GM06990 (cell line): ENCODE data around the gene DIAPH3.

ENCODE experiments used
- DNase-seq: peaks from one replicate; pipeline ENCODE4 v3.0.0-alpha.2; 2011; ENCODE audit not compliant: insufficient read length; ENCODE audit errors: extremely low read depth
- H3K27me3 ChIP-seq: replicated peaks from 2 replicates; pipeline ENCODE4 v1.6.0; 2011; ENCODE audit warnings: low read length; ENCODE audit not compliant: control insufficient read depth, insufficient read depth
- H3K36me3 ChIP-seq: 2 replicates; pipeline ENCODE4 v1.5.1; 2011; ENCODE audit warnings: low read length; ENCODE audit not compliant: control insufficient read depth, insufficient read depth
- H3K4me3 ChIP-seq: replicated peaks from 2 replicates; pipeline ENCODE4 v1.5.1; 2011; ENCODE audit warnings: low read depth, mild to moderate bottlenecking, control low read depth, low read length
- TF ChIP-seq, protein P1 (sequence below): IDR thresholded peaks from 2 replicates; pipeline ENCODE4 v1.5.1; 2011; ENCODE audit warnings: low read length, control low read depth, mild to moderate bottlenecking, inconsistent platforms; ENCODE audit not compliant: insufficient read depth, poor library complexity, severe bottlenecking

The DIAPH3 gene

DNA sequence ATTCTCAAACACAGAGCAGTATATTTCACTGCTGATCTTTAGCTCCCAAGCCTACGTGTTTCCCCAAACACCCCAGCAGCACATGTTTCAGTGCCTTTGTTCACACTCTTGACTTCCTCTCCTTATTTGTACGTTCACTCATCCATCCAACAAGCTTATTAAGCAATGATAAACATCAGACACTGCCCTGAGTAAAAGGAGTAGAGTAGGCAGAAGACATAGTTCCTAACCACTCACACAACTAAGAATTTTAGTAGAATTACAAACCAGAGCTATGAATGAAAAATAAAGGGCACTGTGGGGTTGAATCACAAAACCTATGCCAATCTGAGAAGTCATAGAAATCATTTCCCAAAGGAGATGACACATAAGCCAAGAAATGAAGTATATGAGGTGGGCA is 213.5 kb downstream of the DIAPH3 start:
- TF ChIP-seq, protein P1, sequence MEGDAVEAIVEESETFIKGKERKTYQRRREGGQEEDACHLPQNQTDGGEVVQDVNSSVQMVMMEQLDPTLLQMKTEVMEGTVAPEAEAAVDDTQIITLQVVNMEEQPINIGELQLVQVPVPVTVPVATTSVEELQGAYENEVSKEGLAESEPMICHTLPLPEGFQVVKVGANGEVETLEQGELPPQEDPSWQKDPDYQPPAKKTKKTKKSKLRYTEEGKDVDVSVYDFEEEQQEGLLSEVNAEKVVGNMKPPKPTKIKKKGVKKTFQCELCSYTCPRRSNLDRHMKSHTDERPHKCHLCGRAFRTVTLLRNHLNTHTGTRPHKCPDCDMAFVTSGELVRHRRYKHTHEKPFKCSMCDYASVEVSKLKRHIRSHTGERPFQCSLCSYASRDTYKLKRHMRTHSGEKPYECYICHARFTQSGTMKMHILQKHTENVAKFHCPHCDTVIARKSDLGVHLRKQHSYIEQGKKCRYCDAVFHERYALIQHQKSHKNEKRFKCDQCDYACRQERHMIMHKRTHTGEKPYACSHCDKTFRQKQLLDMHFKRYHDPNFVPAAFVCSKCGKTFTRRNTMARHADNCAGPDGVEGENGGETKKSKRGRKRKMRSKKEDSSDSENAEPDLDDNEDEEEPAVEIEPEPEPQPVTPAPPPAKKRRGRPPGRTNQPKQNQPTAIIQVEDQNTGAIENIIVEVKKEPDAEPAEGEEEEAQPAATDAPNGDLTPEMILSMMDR, result no peak
- no peaks in the 10 kb centered on the region for H3K36me3 ChIP-seq
- no peak for DNase-seq
- H3K27me3 ChIP-seq, result no peaks in the 10 kb centered on the region
- H3K4me3 ChIP-seq, result no peak overlapping the region

DNA sequence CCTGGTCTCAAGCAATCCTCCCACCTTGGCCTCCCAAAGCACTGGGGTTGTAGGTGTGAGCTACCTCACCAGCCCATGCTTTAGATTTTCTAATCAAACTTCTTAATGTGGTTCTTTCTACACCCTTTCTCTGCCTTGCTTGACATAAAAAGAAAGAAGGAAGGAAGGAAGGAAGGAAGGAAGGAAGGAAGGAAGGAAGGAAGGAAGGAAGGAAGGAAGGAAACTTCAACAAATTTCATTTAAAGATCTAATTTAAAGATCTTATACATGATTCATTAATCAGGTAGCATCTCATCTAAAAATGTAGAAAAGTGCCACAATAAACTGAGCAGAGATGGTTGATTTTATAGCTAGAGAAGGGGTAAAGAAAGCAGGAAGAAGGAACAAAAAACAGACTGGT is 215.0 kb downstream of the DIAPH3 start:
- DNase-seq, result no peak
- H3K27me3 ChIP-seq, result no peaks in the 10 kb centered on the region
- no peaks in the 10 kb centered on the region for H3K36me3 ChIP-seq
- TF ChIP-seq, protein P1, result no peak
- H3K4me3 ChIP-seq, result no peak overlapping the region

DNA sequence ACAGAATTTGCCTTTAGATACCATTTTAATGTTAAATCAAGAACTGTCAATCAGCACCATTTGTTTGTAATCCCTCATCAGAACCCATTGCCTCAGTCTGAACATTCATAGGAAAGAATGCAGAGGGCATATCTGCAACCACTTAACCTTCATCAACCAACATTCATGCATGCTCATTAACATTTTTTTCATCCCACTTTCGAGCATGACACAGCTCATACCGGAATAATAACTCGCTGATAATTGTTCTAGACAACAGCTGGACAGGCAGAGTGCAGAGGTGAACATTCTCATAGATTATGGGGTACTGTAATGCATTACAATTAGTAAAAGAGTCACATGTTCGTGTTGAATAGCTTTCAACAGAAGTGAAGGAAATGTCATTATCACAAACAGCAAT is 216.8 kb downstream of the DIAPH3 start:
- Histone ChIP-seq H3K27me3 (no peaks in the 10 kb centered on the region), H3K36me3 (no peaks in the 10 kb centered on the region), H3K4me3 (no peak overlapping the region)
- no peak for DNase-seq
- TF ChIP-seq, protein P1, result no peak

DNA sequence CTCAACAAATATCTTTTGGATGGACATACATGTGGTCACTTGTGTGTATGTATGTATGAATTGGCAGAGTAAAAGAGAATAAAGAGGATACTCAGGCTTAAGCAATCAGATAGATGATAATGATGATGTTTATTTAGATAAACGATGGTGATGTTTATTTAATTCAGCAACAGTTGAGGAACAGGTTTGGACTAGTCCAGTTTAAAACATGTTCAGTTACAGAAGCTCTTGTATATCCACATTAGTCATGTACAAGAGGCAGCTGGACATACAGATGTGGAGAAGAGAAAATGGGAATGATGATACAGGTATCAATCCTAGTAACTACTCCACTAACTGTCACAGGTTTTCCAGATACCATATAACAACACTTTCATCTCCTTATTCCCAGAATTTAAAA is 232.1 kb downstream of the DIAPH3 start:
- TF ChIP-seq, protein P1, result no peak
- H3K4me3 ChIP-seq, result no peak overlapping the region

DNA sequence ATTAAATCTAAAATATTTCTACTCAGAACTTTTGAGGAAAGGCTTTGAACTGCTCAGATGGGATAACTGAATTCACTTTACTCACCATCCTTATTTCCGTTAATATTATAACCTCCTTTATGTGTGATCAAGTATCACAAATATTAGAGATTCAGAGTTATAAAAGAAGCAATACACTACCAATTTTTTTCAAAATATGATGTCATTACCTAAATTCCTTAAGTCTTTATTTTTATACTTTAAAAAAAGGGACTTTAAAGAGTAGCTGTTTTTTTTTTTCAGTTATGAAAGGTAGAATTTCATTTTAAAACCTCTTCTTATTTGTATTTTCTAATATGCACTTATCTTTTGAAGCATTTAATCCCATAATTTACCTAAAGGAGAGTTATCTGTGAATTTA is 239.5 kb downstream of the DIAPH3 start:
- H3K27me3 ChIP-seq, result no peaks in the 10 kb centered on the region
- TF ChIP-seq, protein P1, result no peak
- DNase-seq, result no peak
- H3K36me3 ChIP-seq, result no peaks in the 10 kb centered on the region
- no peak overlapping the region for H3K4me3 ChIP-seq

More for the DNA sequence above, 232.1 kb downstream of the DIAPH3 start:
- DNase-seq, result no peak
- H3K27me3 ChIP-seq, result no peaks in the 10 kb centered on the region
- H3K36me3 ChIP-seq, result no peaks in the 10 kb centered on the region

DNA sequence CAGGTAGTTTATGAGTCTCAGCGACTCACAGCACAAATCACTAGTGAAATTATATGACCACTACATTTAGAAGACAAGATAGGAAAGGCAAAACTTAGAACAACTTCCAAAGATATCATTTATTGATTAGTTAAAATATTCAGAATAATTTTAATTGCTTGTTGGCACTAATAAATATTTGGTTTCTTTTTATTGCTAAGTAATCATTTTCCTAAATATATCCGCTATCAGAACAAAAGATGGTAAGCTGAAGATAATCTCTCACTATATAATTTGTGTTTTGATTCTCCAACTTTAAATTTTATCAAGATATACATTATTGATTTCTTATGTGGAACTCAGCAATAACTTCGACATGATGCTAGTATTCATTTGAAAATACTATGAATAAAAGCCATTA is 248.5 kb downstream of the DIAPH3 start:
- Histone ChIP-seq H3K4me3 (no peak overlapping the region), H3K36me3 (no peaks in the 10 kb centered on the region), H3K27me3 (no peaks in the 10 kb centered on the region)
- TF ChIP-seq, protein P1, result no peak
- no peak for DNase-seq
